ENCODE measurements around the gene NSD2.

The NSD2 gene

GRCh38 chr4:1980561-1981041 is 109.4 kb downstream of the NSD2 start:
- TF ChIP-seq CTCF (conservative IDR thresholded peaks at IDR 0.05; ENCODE audit: control insufficient read depth, insufficient read depth, low read depth, low read length): no peak
- H3K4me3 ChIP-seq (ENCODE audit: control insufficient read depth, low read depth, low read length): no peak overlapping the region

GRCh38 chr4:1981251-1982058 is 110.3 kb downstream of the NSD2 start:
- TF ChIP-seq CTCF (conservative IDR thresholded peaks at IDR 0.05; ENCODE audit: control insufficient read depth, insufficient read depth, low read depth, low read length): no peak
- H3K4me3 ChIP-seq (ENCODE audit: control insufficient read depth, low read depth, low read length): no peak overlapping the region

More at GRCh38 chr4:1980561-1981041, 109.4 kb downstream of the NSD2 start:
- DNase-seq (ENCODE audit: low read depth): no peak

GRCh38 chr4:1982124-1983052 is 111.2 kb downstream of the NSD2 start:
- TF ChIP-seq CTCF (conservative IDR thresholded peaks at IDR 0.05; ENCODE audit: control insufficient read depth, insufficient read depth, low read depth, low read length): no peak
- H3K4me3 ChIP-seq (ENCODE audit: control insufficient read depth, low read depth, low read length): no peak overlapping the region
- DNase-seq (ENCODE audit: low read depth): no peak

More at GRCh38 chr4:1981251-1982058, 110.3 kb downstream of the NSD2 start:
- peak; percentile 34 for DNase-seq (ENCODE audit: low read depth)

GRCh38 chr4:1983053-1983845 is 112.1 kb downstream of the NSD2 start:
- TF ChIP-seq CTCF (conservative IDR thresholded peaks at IDR 0.05; ENCODE audit: control insufficient read depth, insufficient read depth, low read depth, low read length): no peak
- no peak for DNase-seq (ENCODE audit: low read depth)
- no peak overlapping the region for H3K4me3 ChIP-seq (ENCODE audit: control insufficient read depth, low read depth, low read length)

GRCh38 chr4:1983846-1984405 is 112.7 kb downstream of the NSD2 start:
- H3K4me3 ChIP-seq (ENCODE audit: control insufficient read depth, low read depth, low read length): no peak overlapping the region
- no peak for DNase-seq (ENCODE audit: low read depth)
- no peak for TF ChIP-seq CTCF (conservative IDR thresholded peaks at IDR 0.05; ENCODE audit: control insufficient read depth, insufficient read depth, low read depth, low read length)

All from fibroblast of mammary gland (primary cell).